Activated T-cell treated with anti-CD3 and anti-CD28 coated beads, Interleukin-2, amount 50 U/mL, for 24 hours (primary cell): ENCODE results near the gene SNRK.

Experiments
- DNase-seq: peaks from one replicate; pipeline ENCODE4 v3.0.0-alpha.2; 2020
- H3K27ac Mint-ChIP-seq: 2 replicates; pipeline ENCODE4 v1.8.0; 2020; ENCODE audit warnings: mild to moderate bottlenecking, mixed read lengths
- H3K27me3 Mint-ChIP-seq: 2 replicates; pipeline ENCODE4 v1.8.0; 2020; ENCODE audit warnings: mixed read lengths
- H3K36me3 Mint-ChIP-seq: 2 replicates; pipeline ENCODE4 v1.8.0; 2020; ENCODE audit warnings: low read depth, mixed read lengths
- H3K4me1 Mint-ChIP-seq: 2 replicates; pipeline ENCODE4 v1.8.0; 2020; ENCODE audit warnings: low read depth, mixed read lengths
- H3K4me3 Mint-ChIP-seq: 2 replicates; pipeline ENCODE4 v1.8.0; 2020; ENCODE audit warnings: mild to moderate bottlenecking, moderate library complexity, mixed read lengths
- H3K9me3 Mint-ChIP-seq: 2 replicates; pipeline ENCODE4 v1.8.0; 2020; ENCODE audit warnings: mixed read lengths

The SNRK gene

GRCh38 chr3:43307649-43308048 is 21.3 kb downstream of the SNRK start:
- Mint-ChIP-seq H3K27ac (peak overlapping the region; percentile 58), H3K27me3 (no peaks in the 10 kb centered on the region), H3K4me1 (peaks cover 83% of the 10 kb centered on the region), H3K4me3 (peak overlapping the region; percentile 9), H3K9me3 (no peaks in the 10 kb centered on the region), H3K36me3 (peaks cover 86% of the 10 kb centered on the region)
- DNase-seq, result no peak

GRCh38 chr3:43309372-43310305 is 23.3 kb downstream of the SNRK start:
- H3K27ac Mint-ChIP-seq, result no peak overlapping the region
- peaks cover 72% of the 10 kb centered on the region for H3K4me1 Mint-ChIP-seq
- H3K9me3 Mint-ChIP-seq, result no peaks in the 10 kb centered on the region
- peaks cover 77% of the 10 kb centered on the region for H3K36me3 Mint-ChIP-seq
- H3K27me3 Mint-ChIP-seq, result no peaks in the 10 kb centered on the region
- no peak overlapping the region for H3K4me3 Mint-ChIP-seq
- no peak for DNase-seq

DNA sequence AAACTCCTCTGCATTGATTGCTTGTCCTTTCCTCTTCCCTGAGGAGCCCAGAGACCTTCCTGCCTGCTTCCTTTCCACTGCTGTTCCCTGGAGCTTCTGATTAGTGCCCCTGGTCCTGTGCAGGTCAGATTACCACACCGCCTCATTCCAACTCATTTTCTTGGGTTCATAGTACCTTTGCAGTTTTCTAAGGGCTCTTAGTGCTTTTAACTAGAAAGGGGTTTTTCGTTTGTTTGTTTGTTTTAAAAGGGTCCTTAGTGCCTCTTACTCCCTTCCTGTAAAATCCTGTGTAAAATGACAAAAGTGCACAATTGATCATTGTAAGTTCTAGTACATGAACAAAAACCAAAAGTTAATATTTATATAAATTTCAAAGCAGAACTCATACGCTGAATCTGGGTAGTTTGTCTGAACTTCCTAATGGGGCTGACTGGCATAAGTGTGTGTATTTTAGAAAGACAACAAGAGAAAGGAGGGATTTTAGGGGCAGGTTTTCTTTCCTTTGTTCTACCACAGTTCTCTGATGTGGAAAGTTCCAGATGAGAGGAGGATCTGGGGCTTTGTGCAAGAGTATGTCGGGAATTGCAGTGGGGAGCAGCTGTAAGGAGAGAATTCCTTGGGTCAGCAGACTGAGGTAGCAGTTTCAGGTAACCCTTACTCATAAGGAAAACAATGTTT is 30.6 kb downstream of the SNRK start:
- Mint-ChIP-seq H3K9me3 (no peaks in the 10 kb centered on the region), H3K27ac (peak overlapping the region; percentile 85), H3K36me3 (peaks cover 66% of the 10 kb centered on the region), H3K27me3 (no peaks in the 10 kb centered on the region), H3K4me3 (no peak overlapping the region), H3K4me1 (peaks cover 78% of the 10 kb centered on the region)
- no peak for DNase-seq

- no peak overlapping the region for H3K4me3 Mint-ChIP-seq
- peaks cover 77% of the 10 kb centered on the region for H3K4me1 Mint-ChIP-seq
- H3K27me3 Mint-ChIP-seq, result no peaks in the 10 kb centered on the region
- peak overlapping the region; percentile 85 for H3K27ac Mint-ChIP-seq
- no peaks in the 10 kb centered on the region for H3K9me3 Mint-ChIP-seq
- DNase-seq, result no peak
- H3K36me3 Mint-ChIP-seq, result peaks cover 64% of the 10 kb centered on the region
Measured at GRCh38 chr3:43317461-43318316, 31.3 kb downstream of the SNRK start.

- no peak for DNase-seq
- H3K9me3 Mint-ChIP-seq, result peaks cover 3% of the 10 kb centered on the region
- no peaks in the 10 kb centered on the region for H3K27me3 Mint-ChIP-seq
- no peak overlapping the region for H3K4me3 Mint-ChIP-seq
- no peak overlapping the region for H3K27ac Mint-ChIP-seq
- peaks cover 67% of the 10 kb centered on the region for H3K36me3 Mint-ChIP-seq
- peaks cover 84% of the 10 kb centered on the region for H3K4me1 Mint-ChIP-seq
Measured at GRCh38 chr3:43319376-43319775, 33.0 kb downstream of the SNRK start.

GRCh38 chr3:43319794-43320193 is 33.5 kb downstream of the SNRK start:
- H3K9me3 Mint-ChIP-seq, result peaks cover 3% of the 10 kb centered on the region
- H3K27ac Mint-ChIP-seq, result peak overlapping the region; percentile 73
- peaks cover 87% of the 10 kb centered on the region for H3K4me1 Mint-ChIP-seq

GRCh38 chr3:43320288-43320687 is 33.9 kb downstream of the SNRK start:
- peaks cover 3% of the 10 kb centered on the region for H3K9me3 Mint-ChIP-seq
- peak overlapping the region; percentile 73 for H3K27ac Mint-ChIP-seq
- peaks cover 64% of the 10 kb centered on the region for H3K36me3 Mint-ChIP-seq
- peaks cover 85% of the 10 kb centered on the region for H3K4me1 Mint-ChIP-seq
- H3K27me3 Mint-ChIP-seq, result no peaks in the 10 kb centered on the region
- no peak for DNase-seq
- H3K4me3 Mint-ChIP-seq, result no peak overlapping the region

More at GRCh38 chr3:43319794-43320193, 33.5 kb downstream of the SNRK start:
- Mint-ChIP-seq H3K27me3 (no peaks in the 10 kb centered on the region), H3K4me3 (no peak overlapping the region), H3K36me3 (peaks cover 67% of the 10 kb centered on the region)
- no peak for DNase-seq

DNA sequence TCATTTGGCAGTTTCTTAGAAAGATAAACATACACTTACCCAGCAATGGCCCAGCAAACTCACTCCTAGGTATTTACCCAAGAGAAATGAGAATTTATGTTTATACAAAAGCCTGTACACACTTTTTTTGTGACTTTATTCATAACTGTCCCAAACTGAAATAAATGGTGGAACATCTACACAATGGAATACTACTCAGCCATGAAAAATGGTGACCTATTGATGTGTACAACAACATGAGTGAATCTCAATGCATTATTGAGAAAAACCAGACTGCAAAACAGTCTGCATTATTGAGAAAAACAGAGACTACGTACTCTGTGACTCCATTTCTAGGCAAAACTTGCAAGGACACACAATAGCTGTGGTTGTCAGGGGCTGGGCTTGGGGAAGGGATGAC is 37.2 kb downstream of the SNRK start:
- DNase-seq, result no peak
- no peak overlapping the region for H3K27ac Mint-ChIP-seq
- H3K9me3 Mint-ChIP-seq, result peaks cover 3% of the 10 kb centered on the region
- H3K27me3 Mint-ChIP-seq, result no peaks in the 10 kb centered on the region
- H3K4me3 Mint-ChIP-seq, result no peak overlapping the region
- H3K36me3 Mint-ChIP-seq, result peaks cover 45% of the 10 kb centered on the region
- H3K4me1 Mint-ChIP-seq, result peaks cover 87% of the 10 kb centered on the region

- peaks cover 83% of the 10 kb centered on the region for H3K4me1 Mint-ChIP-seq
- peak overlapping the region; percentile 79 for H3K27ac Mint-ChIP-seq
- peaks cover 3% of the 10 kb centered on the region for H3K9me3 Mint-ChIP-seq
- DNase-seq, result no peak
- no peaks in the 10 kb centered on the region for H3K27me3 Mint-ChIP-seq
- peaks cover 42% of the 10 kb centered on the region for H3K36me3 Mint-ChIP-seq
- H3K4me3 Mint-ChIP-seq, result peak overlapping the region; percentile 32
Measured at GRCh38 chr3:43326891-43327581, 40.7 kb downstream of the SNRK start.

DNA sequence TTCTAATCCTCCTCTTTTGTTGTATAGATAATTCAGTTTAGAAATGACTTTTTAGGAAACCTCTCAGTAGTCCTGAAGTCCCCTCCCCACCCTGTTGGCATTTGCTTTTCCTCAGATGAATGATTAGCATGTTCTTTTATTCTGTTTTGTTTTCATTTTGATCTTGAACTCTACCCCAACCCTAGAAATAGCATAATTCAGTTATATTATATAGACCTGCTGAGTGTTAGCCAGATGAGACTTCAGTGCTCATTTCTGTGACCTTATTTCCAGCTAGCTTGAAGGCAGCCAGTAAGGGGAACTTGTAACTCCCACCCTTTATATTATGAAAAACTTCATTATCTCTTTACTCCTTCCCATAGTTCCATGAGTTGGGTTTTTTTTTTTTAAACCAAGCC is 41.2 kb downstream of the SNRK start:
- peak overlapping the region; percentile 32 for H3K4me3 Mint-ChIP-seq
- H3K36me3 Mint-ChIP-seq, result peaks cover 42% of the 10 kb centered on the region
- peaks cover 85% of the 10 kb centered on the region for H3K4me1 Mint-ChIP-seq
- H3K27me3 Mint-ChIP-seq, result no peaks in the 10 kb centered on the region
- peaks cover 3% of the 10 kb centered on the region for H3K9me3 Mint-ChIP-seq
- DNase-seq, result no peak
- H3K27ac Mint-ChIP-seq, result peak overlapping the region; percentile 79

DNA sequence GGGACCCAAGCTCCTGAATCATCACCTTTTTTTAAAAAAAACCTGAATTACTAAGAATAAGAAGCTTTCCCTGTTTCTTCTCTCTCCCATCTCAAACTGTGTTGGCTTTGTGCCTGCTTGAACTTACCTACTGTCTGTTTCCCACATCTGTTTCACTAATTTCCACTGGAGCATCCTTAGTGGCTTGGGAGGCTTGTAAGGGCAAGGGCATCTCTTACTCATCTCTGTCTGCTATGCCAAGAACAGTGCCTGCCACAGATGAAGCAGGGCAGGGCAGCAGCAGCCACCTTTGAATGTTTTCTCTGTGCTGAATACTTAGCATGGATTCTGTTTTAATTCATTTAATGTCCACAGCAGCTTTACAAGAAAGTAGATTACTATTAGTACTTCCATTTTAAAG is 42.3 kb downstream of the SNRK start:
- H3K4me3 Mint-ChIP-seq, result no peak overlapping the region
- peaks cover 2% of the 10 kb centered on the region for H3K9me3 Mint-ChIP-seq
- H3K27me3 Mint-ChIP-seq, result no peaks in the 10 kb centered on the region
- peaks cover 41% of the 10 kb centered on the region for H3K36me3 Mint-ChIP-seq
- no peak for DNase-seq
- peaks cover 79% of the 10 kb centered on the region for H3K4me1 Mint-ChIP-seq
- peak overlapping the region; percentile 76 for H3K27ac Mint-ChIP-seq

DNA sequence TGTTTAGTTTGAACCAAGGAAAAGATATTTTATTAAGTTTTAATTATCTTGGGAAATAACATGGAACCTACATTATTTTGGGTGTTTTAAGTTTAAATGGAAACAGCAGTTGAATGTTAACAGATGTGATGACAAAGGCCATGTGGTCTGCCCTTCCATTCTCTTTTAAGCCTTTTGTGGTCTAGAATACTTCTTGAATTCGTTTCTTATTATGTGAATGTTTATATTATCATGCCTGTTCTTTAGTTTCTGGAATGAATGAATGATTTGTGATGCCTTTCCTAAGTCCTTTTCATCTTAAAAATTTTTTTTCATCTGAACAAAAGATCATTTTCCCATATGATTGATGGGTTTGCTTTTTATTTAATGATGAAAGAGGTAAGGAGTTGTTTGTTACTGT is 44.6 kb downstream of the SNRK start:
- no peak for DNase-seq
- peaks cover 57% of the 10 kb centered on the region for H3K36me3 Mint-ChIP-seq
- H3K4me3 Mint-ChIP-seq, result no peak overlapping the region
- peaks cover 12% of the 10 kb centered on the region for H3K9me3 Mint-ChIP-seq
- peaks cover 60% of the 10 kb centered on the region for H3K4me1 Mint-ChIP-seq
- H3K27ac Mint-ChIP-seq, result peak overlapping the region; percentile 55
- H3K27me3 Mint-ChIP-seq, result no peaks in the 10 kb centered on the region

DNA sequence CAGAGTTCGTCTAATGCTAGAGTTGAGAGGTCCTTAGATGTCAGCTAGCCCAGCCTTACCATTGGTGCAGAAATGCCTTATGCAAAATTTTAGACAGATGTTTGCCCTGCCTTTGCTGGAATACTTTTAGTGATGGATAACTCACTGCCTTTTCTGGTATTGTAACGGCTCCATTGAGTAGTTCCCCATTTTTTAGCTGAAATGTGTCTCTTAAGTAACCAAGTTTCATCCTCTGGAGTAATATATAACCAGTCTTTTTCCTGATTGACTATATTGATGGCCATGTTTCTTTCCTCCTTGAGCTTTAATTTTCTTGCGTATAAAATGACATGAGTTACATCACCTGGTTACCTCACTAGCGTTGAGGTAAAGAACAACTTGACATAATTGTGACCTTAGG is 45.0 kb downstream of the SNRK start:
- Mint-ChIP-seq H3K27ac (peak overlapping the region; percentile 55), H3K9me3 (peaks cover 15% of the 10 kb centered on the region), H3K27me3 (no peaks in the 10 kb centered on the region), H3K4me3 (no peak overlapping the region), H3K36me3 (peaks cover 61% of the 10 kb centered on the region), H3K4me1 (peaks cover 56% of the 10 kb centered on the region)
- no peak for DNase-seq

DNA sequence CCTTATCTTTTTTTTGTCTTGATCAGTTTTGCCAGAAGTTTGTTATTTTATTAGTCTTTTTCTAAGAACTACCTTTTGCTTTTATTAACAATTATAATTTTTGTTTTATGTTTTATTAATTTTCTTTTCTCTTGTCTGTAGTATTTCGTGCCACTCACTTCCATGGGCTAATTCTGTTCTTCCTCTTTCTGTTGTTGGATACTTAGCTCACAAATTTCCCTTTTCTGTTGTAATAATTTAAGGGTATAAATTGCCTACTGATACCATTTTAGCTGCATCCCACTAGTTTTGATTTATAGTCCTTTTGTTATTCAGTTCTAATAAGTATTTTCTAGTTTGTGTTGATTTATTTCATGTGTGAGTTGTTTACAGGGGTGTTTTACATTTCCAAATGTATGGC is 48.6 kb downstream of the SNRK start:
- Mint-ChIP-seq H3K9me3 (peaks cover 25% of the 10 kb centered on the region), H3K36me3 (peaks cover 87% of the 10 kb centered on the region), H3K4me1 (peaks cover 28% of the 10 kb centered on the region), H3K4me3 (no peak overlapping the region), H3K27me3 (no peaks in the 10 kb centered on the region), H3K27ac (no peak overlapping the region)
- DNase-seq, result no peak
